HG02610 (cell line): ENCODE measurements around the gene LRRTM4.

Source experiments
- ATAC-seq: cut with Tn5 transposase; IDR thresholded peaks from one replicate; pipeline ENCODE4 v1.9.1; 2021; ENCODE audit warnings: mild to moderate bottlenecking, moderate library complexity; ENCODE audit not compliant: unreplicated experiment

The LRRTM4 gene

GRCh38 chr2:77009307-77009706 is 512.9 kb downstream of the LRRTM4 start:
- no peak for ATAC-seq

- no peak for ATAC-seq
Observed at GRCh38 chr2:77008853-77009252, 513.3 kb downstream of the LRRTM4 start.

DNA sequence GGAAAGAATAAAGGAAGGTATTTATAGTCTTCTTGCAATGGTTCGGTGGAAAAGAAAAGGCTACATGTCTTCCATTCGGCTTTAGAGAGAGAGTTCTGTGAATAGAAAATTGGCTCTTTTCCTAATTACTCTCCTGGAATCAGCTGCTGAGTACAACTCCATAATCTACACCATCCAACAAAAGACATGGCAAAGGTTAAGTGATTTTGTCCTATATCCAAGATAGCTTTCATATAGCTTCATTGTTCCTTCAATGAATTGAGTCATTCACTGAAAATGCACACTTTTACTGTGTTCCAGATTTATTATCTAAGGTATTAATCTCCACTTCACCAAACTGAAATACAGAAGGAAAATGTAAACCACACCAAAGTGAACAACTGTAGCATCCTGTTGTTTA is 514.5 kb downstream of the LRRTM4 start:
- ATAC-seq, result no peak

- no peak for ATAC-seq
Observed at GRCh38 chr2:77005522-77005921, 516.7 kb downstream of the LRRTM4 start.

DNA sequence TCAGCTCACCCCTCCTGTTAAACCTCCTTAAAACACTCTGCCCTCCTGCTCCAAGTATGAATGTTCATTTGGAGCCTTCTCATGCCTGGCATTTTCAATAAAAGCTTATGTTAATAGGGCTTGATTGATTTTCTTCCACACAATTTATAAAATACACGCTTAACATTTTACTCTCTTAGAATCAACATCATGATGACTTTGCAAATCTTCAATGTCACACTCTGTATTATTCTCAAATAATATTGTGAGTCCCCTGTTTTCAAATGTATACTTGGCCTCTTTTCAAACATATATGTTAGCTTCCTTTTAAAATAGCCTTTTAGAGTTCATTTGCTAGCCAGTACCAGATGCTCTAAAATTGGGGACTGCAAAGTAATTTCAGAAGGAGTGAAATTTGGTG is 520.3 kb downstream of the LRRTM4 start:
- ATAC-seq, result no peak

DNA sequence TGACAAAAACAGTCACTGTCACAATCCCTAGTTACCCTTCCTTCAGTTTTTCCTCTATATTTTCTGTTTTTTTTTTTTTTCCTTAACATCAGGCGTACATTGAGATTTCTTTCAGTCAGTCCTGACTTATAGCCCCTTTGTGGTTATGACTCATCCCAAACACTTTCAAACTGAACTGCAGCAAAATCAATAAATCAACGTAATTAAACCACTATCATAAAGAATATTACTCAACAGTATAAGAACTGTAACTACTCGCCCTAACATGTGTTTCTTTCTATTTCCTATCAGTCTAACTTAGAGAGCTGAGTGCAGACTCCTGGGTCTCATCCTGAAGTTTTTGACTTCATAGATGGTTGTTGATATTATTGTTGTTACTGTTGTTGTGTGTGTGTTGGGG is 523.5 kb downstream of the LRRTM4 start:
- no peak for ATAC-seq

DNA sequence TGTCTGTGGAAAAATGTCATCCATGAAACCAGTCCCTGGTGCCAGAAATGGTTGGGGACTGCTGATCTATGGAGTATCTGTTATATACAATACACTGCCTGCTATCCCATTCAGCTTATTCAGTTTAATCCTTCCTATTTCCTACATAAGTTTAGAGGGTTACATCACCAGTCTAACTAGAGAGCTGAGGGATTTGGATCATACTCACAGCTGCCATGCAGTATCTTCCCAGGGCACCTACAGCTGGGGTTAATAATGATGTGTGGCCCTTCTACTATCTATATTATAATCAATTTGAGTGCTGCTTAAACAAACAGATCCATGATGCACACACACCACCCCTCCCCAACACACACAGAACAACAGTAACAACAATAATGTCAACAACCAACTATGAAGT is 524.0 kb downstream of the LRRTM4 start:
- no peak for ATAC-seq

DNA sequence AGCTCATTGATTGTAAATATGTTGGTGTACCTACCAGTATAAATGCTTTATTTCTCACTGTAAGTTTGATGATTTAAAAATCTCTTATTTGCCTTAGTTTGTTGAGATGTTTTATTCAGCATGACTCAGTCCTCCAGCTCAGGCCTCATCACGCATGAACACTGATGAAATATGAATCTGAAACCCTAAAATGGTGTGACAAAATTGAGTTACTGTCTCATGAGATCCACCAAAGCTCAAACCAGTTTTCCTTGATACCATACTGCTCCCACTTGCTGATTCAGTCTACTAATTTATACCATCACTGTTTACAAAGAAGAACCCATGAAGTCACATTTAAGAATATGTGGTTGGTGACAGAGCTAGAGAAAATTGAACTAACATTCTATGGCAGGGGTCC is 524.9 kb downstream of the LRRTM4 start:
- ATAC-seq, result no peak

DNA sequence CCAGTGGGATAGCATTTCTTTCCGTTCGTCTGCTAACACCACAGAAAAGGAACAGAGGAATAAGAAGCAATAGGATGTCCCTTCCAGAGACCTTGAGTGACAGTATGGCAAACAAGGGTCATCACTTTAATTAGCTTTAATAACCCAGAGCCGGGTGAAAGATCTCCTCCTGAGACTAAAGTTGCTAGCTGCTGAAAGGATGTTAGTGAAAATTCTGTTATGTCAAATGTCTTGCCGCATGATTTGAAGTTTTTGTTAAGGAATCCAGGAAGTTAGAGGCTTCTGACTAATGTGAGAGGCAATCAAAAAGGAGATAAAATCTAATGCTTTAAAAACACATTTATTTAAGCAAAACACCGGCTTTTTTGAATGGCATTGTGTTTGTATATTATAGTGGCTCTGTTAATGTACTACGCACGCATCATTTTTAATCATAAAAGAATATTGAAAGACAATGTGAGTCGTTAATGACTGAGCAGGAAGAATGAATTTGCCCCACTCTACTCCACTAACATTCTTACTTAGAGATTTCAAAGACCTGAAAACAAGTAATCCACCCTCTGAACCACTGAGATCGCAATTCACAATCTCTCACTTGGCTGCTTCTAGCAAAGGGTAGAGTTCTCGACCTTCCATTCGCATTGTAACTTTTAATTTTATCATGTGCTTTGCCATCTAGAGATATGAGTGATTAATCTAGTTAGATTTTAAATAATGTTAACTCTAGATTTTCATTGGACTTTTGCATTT is 536.6 kb downstream of the LRRTM4 start:
- ATAC-seq, result no peak

- no peak for ATAC-seq
Observed at GRCh38 chr2:76984359-76984758, 537.8 kb downstream of the LRRTM4 start.

- no peak for ATAC-seq
Observed at GRCh38 chr2:76980067-76980787, 541.9 kb downstream of the LRRTM4 start.

- no peak for ATAC-seq
Observed at GRCh38 chr2:76977846-76978727, 544.1 kb downstream of the LRRTM4 start.

DNA sequence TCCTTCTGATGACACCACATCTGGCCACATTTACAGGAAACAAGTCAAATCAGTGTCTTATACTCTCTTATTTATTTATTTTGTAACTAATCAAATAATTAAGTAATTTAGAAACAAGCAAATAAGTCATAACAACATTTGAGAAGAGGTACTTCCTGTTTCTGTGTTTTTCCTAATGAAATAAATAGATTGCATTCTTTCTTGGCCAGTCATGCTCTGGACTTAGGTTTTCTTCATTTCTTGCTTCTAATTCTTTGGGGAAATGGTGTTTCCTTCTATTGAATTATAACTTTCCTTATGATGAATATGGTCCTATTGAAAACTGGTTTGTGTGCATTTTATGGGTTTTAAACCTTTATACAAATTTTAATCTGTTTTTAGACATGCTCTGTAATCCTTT is 546.4 kb downstream of the LRRTM4 start:
- ATAC-seq, result no peak

DNA sequence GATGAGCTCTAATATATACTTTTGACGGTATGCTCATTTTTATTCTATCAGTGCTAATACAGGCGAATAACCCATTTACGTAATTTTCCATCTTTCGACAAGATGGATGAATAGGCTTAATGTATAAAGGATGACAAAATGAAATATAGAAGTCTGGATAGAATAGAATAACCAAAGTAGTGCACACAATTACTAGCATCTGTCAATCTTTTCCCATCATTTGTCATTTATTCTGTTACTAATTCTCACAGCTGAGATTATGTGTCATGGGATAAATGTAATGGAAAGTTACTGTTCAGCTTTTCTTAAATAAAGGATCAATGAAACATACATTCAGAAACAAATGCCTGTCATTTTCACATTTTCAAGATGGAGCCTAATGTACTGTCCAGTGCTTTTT is 548.6 kb downstream of the LRRTM4 start:
- ATAC-seq, result no peak

DNA sequence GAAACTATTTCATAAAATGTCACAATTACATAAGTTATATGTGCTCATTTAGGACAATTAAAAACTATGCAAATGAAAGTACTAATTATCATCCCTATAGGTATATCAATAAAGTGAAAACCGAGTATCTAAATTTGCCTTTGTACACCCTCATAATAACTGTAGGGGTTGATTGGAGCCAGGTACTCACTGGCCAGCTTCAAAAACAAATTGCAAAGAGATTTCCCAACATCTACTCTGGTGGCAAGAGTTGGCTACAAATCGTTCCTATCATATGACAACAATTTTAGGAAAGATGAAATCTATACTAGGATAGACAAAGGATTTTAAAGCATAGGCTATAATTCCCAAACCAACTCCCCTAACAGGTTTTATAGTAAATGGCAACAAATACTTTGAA is 556.4 kb downstream of the LRRTM4 start:
- ATAC-seq, result no peak

GRCh38 chr2:76958749-76959148 is 563.4 kb downstream of the LRRTM4 start:
- no peak for ATAC-seq

DNA sequence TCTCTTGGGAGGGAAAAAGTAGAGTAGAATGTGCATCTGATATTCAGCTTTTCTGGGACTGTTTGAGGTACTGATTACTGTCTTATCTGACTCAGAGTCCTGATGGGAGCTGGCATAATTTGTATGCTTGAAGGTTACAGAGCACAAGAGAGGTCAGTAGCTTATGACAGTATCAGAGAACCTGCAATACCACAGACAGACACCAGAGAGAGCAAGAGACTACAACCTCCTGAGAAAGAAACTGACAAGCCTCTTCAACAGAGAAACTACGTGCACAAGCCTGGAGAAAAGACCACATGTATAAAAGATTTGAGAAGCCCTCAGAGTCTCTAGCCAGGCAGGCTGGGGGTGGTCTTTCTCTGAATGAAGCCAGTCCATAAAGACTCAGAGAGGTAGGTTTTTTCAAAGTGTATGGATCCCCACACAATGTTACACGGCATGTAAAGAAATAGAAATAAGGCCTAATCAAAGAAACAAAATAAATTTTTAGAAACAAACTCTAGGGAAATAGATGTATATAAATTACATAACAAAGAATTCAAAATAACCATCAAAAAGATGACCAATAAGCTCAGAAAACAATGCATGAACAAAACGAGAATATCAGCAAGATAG is 568.3 kb downstream of the LRRTM4 start:
- ATAC-seq, result peak; percentile 96

DNA sequence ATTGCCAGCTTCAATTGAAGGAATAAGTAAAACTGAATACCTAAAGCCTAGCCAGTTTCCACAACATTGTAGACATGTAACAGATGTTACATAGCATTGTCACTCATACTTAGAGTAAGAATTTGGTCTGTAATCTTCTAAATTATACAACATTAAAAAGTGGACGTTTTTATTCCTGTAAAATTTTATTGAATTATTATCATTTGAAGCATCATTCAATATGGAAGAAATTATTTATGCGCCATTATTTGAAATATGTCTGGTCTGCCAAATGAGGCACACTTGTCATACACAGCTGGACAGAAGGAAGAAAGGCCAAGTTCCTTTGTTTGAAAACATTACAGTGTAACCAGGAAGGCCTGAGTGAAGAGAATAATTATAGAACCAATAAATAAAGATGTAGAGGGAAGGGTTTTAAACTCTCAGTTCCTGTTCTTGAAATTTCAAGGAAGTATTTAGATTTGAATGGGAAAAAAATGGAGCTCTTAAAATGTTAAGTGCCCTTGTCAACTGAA is 575.5 kb downstream of the LRRTM4 start:
- ATAC-seq, result no peak

- ATAC-seq, result no peak
Observed at GRCh38 chr2:76940559-76940958, 581.6 kb downstream of the LRRTM4 start.

GRCh38 chr2:76938153-76938552 is 584.0 kb downstream of the LRRTM4 start:
- ATAC-seq, result no peak

GRCh38 chr2:76932550-76932949 is 589.6 kb downstream of the LRRTM4 start:
- ATAC-seq, result no peak
